GM23338 (cell line): ENCODE measurements around the gene AQP7.

ENCODE experiments used
- CREB1 ChIP-seq: fragments of 250-450 bp; sonication (Bioruptor Pico); IDR thresholded peaks from 2 replicates; pipeline ENCODE4 v1.5.0; 2020; ENCODE audit warnings: low read depth, mild to moderate bottlenecking, moderate library complexity
- EZH2 ChIP-seq: fragments of 200-600 bp; sonication (generic); IDR thresholded peaks from one replicate; pipeline ENCODE4 v1.8.0; 2017; ENCODE audit warnings: antibody characterized with exemption, mild to moderate bottlenecking, low read depth; ENCODE audit not compliant: unreplicated experiment
- EZH2phosphoT487 ChIP-seq: fragments of 200-600 bp; sonication (generic); IDR thresholded peaks from one replicate; pipeline ENCODE4 v1.8.1; 2018; ENCODE audit warnings: antibody characterized with exemption; ENCODE audit not compliant: unreplicated experiment
- JUNB ChIP-seq: IDR thresholded peaks from one replicate; pipeline ENCODE4 v1.6.1; 2016; ENCODE audit warnings: antibody characterized with exemption; ENCODE audit not compliant: unreplicated experiment
- POLR2AphosphoS5 ChIP-seq: IDR thresholded peaks from 2 replicates; pipeline ENCODE4 v1.6.1; 2016; ENCODE audit warnings: antibody characterized with exemption, low read depth
- TF ChIP-seq, protein P1 (sequence below), 2 experiments: fragments of 200-600 bp in 1 of 2; sonication (generic) in 1 of 2; conservative IDR thresholded peaks; 2 replicates each; pipeline versions ENCODE4 v1.5.1 to v1.6.1; 2016 to 2017; ENCODE audit warnings: antibody characterized with exemption in 2 of 2, low read depth in 2 of 2, mild to moderate bottlenecking in 2 of 2, moderate library complexity in 1 of 2
- TF ChIP-seq, protein P2 (sequence below): IDR thresholded peaks from 2 replicates; pipeline ENCODE4 v1.6.1; 2016; ENCODE audit warnings: antibody characterized with exemption
- TF ChIP-seq, protein P3 (sequence below): IDR thresholded peaks from one replicate; pipeline ENCODE4 v1.6.1; 2018; ENCODE audit warnings: antibody characterized with exemption; ENCODE audit not compliant: unreplicated experiment

DNA sequence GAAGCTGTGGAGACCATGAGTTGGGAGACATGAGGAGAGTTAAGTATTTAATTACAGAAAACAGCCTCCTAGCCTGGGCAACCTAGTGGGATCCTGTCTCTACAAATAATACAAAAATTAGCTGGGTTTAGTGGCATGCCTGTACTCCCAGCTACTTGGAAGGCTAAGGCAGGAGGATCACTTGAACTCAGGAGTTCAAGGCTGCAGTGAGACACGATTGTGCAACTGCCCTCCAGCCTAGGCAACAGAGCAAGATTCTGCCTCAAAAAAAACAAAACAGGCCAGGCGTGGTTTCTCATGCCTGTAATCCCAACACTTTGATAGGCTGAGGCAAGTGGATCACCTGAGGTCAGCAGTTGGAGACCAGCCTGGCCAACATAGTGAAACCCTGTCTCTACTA, 52.6 kb downstream of the AQP7 start:
- TF ChIP-seq, protein P1, sequence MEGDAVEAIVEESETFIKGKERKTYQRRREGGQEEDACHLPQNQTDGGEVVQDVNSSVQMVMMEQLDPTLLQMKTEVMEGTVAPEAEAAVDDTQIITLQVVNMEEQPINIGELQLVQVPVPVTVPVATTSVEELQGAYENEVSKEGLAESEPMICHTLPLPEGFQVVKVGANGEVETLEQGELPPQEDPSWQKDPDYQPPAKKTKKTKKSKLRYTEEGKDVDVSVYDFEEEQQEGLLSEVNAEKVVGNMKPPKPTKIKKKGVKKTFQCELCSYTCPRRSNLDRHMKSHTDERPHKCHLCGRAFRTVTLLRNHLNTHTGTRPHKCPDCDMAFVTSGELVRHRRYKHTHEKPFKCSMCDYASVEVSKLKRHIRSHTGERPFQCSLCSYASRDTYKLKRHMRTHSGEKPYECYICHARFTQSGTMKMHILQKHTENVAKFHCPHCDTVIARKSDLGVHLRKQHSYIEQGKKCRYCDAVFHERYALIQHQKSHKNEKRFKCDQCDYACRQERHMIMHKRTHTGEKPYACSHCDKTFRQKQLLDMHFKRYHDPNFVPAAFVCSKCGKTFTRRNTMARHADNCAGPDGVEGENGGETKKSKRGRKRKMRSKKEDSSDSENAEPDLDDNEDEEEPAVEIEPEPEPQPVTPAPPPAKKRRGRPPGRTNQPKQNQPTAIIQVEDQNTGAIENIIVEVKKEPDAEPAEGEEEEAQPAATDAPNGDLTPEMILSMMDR (conservative IDR thresholded peaks at IDR 0.05; ENCODE audit: low read depth in 2 of 2): no peak
- TF ChIP-seq, protein P2, sequence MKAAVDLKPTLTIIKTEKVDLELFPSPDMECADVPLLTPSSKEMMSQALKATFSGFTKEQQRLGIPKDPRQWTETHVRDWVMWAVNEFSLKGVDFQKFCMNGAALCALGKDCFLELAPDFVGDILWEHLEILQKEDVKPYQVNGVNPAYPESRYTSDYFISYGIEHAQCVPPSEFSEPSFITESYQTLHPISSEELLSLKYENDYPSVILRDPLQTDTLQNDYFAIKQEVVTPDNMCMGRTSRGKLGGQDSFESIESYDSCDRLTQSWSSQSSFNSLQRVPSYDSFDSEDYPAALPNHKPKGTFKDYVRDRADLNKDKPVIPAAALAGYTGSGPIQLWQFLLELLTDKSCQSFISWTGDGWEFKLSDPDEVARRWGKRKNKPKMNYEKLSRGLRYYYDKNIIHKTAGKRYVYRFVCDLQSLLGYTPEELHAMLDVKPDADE: no peak
- TF ChIP-seq EZH2 (no peak), EZH2phosphoT487 (no peak), JUNB (no peak), POLR2AphosphoS5 (no peak), CREB1 (CRISPR knock-in tag) (no peak)
- TF ChIP-seq, protein P3, sequence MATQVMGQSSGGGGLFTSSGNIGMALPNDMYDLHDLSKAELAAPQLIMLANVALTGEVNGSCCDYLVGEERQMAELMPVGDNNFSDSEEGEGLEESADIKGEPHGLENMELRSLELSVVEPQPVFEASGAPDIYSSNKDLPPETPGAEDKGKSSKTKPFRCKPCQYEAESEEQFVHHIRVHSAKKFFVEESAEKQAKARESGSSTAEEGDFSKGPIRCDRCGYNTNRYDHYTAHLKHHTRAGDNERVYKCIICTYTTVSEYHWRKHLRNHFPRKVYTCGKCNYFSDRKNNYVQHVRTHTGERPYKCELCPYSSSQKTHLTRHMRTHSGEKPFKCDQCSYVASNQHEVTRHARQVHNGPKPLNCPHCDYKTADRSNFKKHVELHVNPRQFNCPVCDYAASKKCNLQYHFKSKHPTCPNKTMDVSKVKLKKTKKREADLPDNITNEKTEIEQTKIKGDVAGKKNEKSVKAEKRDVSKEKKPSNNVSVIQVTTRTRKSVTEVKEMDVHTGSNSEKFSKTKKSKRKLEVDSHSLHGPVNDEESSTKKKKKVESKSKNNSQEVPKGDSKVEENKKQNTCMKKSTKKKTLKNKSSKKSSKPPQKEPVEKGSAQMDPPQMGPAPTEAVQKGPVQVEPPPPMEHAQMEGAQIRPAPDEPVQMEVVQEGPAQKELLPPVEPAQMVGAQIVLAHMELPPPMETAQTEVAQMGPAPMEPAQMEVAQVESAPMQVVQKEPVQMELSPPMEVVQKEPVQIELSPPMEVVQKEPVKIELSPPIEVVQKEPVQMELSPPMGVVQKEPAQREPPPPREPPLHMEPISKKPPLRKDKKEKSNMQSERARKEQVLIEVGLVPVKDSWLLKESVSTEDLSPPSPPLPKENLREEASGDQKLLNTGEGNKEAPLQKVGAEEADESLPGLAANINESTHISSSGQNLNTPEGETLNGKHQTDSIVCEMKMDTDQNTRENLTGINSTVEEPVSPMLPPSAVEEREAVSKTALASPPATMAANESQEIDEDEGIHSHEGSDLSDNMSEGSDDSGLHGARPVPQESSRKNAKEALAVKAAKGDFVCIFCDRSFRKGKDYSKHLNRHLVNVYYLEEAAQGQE: no peak
